ENCODE results near the gene EFCAB8.

The EFCAB8 gene

DNA sequence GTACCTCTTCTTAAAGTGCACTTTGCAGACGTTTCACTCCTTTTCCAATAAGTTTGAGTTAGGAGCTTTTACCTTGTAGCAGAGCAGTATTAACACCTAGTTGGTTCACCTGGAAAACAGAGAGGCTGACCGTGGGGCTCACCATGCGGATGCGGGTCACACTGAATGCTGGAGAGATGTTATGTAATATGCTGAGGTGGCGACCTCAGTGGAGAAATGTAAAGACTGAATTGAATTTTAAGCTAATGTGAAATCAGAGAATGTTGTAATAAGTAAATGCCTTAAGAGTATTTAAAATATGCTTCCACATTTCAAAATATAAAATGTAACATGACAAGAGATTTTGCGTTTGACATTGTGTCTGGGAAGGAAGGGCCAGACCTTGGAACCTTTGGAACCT lies 9.9 kb upstream of the EFCAB8 start:
- Histone ChIP-seq H3K27ac (replicated peaks; ENCODE audit: low read length) (no peak overlapping the region), H2BK120ac (ENCODE audit: low read depth, low read length) (no peak overlapping the region), H3K4me2 (ENCODE audit: insufficient read depth, low read length, poor library complexity, severe bottlenecking) (no peak overlapping the region), H3K36me3 (replicated peaks in 1 of 2; ENCODE audit: control insufficient read depth in 2 of 2, insufficient read depth in 2 of 2, low read length in 2 of 2) (peaks cover 26 to 88% of the 10 kb centered on the region in 2 donors), H3K4ac (ENCODE audit: low read length) (no peak overlapping the region), H3K14ac (ENCODE audit: low read length) (no peak overlapping the region), H2AK5ac (ENCODE audit: low read depth, low read length) (no peak overlapping the region), H4K8ac (ENCODE audit: low read depth, low read length) (no peak overlapping the region), H3K9me3 (replicated peaks in 1 of 2; ENCODE audit: control insufficient read depth in 2 of 2, insufficient read depth in 1 of 2, low read depth in 1 of 2, low read length in 2 of 2) (no peaks in the 10 kb centered on the region), H3K9ac (ENCODE audit: low read depth, low read length, poor library complexity) (no peak overlapping the region), H3K23ac (ENCODE audit: low read depth, low read length, poor library complexity) (no peak overlapping the region), H3K18ac (ENCODE audit: low read length) (no peak overlapping the region), H3K4me1 (ENCODE audit: control insufficient read depth in 2 of 2, insufficient read depth in 1 of 2, low read depth in 1 of 2, low read length in 2 of 2) (peaks cover 0 to 2% of the 10 kb centered on the region in 2 donors), H2BK5ac (ENCODE audit: low read length) (no peak overlapping the region), H4K91ac (ENCODE audit: low read depth, low read length, poor library complexity) (no peak overlapping the region), H3K4me3 (ENCODE audit: low read length in 2 of 2) (no peak overlapping the region), H3K27me3 (ENCODE audit: control insufficient read depth in 3 of 3, insufficient read depth in 3 of 3, low read depth in 1 of 3, low read length in 3 of 3) (no peaks in the 10 kb centered on the region), H2AFZ (ENCODE audit: low read length) (no peak overlapping the region), H2BK12ac (ENCODE audit: low read length) (no peak overlapping the region), H3K79me1 (ENCODE audit: low read depth, low read length) (no peaks in the 10 kb centered on the region), H2BK15ac (ENCODE audit: low read length) (no peak overlapping the region)
- WGBS, 2 donors (ENCODE audit: extremely low coverage in 2 of 2, insufficient read length in 2 of 2, insufficient replicate concordance in 1 of 2), result no CpG with 5 or more reads among the region's 6 CpGs
- DNase-seq (ENCODE audit: low spot score), result no peak

DNA sequence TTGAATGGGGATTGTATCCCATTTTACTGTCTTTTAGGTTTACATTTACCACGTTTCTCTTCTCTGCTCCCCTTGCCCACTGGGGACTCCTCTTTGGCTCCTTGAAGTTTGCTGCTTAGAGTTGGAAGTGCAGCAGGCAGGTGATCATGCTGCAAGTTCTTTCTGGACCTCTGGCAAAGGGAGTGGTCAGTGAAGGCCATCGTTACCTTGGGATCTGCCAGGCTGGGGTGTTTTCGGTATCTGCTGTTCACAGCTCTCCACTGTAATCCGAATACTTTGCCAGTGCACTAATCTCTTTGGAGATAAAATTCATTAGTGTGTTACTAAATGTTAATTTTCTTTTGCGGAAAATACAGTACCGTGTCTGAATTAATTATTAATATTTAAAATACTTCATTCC lies 9.1 kb upstream of the EFCAB8 start:
- DNase-seq (ENCODE audit: low spot score), result no peak
- H3K79me1 ChIP-seq (ENCODE audit: low read depth, low read length), result no peaks in the 10 kb centered on the region

DNA sequence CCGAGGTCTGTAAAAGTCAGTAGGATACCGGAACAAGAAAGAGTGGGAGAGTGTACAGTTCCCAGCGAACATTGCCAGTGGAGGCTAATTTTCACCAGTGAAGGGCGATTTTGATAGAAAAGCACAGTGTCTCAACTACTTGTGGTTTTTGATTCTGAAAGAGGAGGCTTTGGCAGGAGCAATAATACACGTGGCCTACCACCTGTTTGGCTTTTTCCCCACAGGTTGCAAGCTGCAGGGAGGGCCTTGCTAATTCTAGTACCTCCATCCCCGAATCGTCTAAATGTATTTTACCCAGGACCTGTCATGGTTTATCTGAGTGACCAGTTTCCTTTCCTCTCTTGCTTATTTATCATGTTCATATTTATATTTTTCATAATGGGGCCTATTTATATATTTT lies 3.3 kb upstream of the EFCAB8 start:
- H3K9ac ChIP-seq (ENCODE audit: low read depth, low read length, poor library complexity), result no peak overlapping the region
- H3K4ac ChIP-seq (ENCODE audit: low read length), result no peak overlapping the region
- no peak overlapping the region for H3K4me2 ChIP-seq (ENCODE audit: insufficient read depth, low read length, poor library complexity, severe bottlenecking)
- DNase-seq (ENCODE audit: low spot score), result no peak
- H2BK5ac ChIP-seq (ENCODE audit: low read length), result no peak overlapping the region
- H3K36me3 ChIP-seq (replicated peaks in 1 of 2; ENCODE audit: control insufficient read depth in 2 of 2, insufficient read depth in 2 of 2, low read length in 2 of 2), result peaks cover 14 to 69% of the 10 kb centered on the region in 2 donors
- no peak overlapping the region for H4K8ac ChIP-seq (ENCODE audit: low read depth, low read length)
- H3K79me1 ChIP-seq (ENCODE audit: low read depth, low read length), result no peaks in the 10 kb centered on the region
- no peak overlapping the region for H2AFZ ChIP-seq (ENCODE audit: low read length)
- H3K14ac ChIP-seq (ENCODE audit: low read length), result no peak overlapping the region
- no peak overlapping the region for H2BK120ac ChIP-seq (ENCODE audit: low read depth, low read length)
- no peak overlapping the region for H2AK5ac ChIP-seq (ENCODE audit: low read depth, low read length)
- no peak overlapping the region for H2BK12ac ChIP-seq (ENCODE audit: low read length)
- H3K18ac ChIP-seq (ENCODE audit: low read length), result no peak overlapping the region
- H3K9me3 ChIP-seq (replicated peaks in 1 of 2; ENCODE audit: control insufficient read depth in 2 of 2, insufficient read depth in 1 of 2, low read depth in 1 of 2, low read length in 2 of 2), result no peaks in the 10 kb centered on the region
- H3K27me3 ChIP-seq (ENCODE audit: control insufficient read depth in 3 of 3, insufficient read depth in 3 of 3, low read depth in 1 of 3, low read length in 3 of 3), result no peaks in the 10 kb centered on the region
- H3K4me3 ChIP-seq (ENCODE audit: low read length in 2 of 2), result no peak overlapping the region
- H4K91ac ChIP-seq (ENCODE audit: low read depth, low read length, poor library complexity), result no peak overlapping the region
- H3K27ac ChIP-seq (replicated peaks; ENCODE audit: low read length), result no peak overlapping the region
- H3K4me1 ChIP-seq (ENCODE audit: control insufficient read depth in 2 of 2, insufficient read depth in 1 of 2, low read depth in 1 of 2, low read length in 2 of 2), result peaks cover 0 to 5% of the 10 kb centered on the region in 2 donors
- no CpG with 5 or more reads among the region's 7 CpGs for WGBS, 2 donors (ENCODE audit: extremely low coverage in 2 of 2, insufficient read length in 2 of 2, insufficient replicate concordance in 1 of 2)
- H2BK15ac ChIP-seq (ENCODE audit: low read length), result no peak overlapping the region
- H3K23ac ChIP-seq (ENCODE audit: low read depth, low read length, poor library complexity), result no peak overlapping the region

More for the DNA sequence above, 9.1 kb upstream of the EFCAB8 start:
- Histone ChIP-seq H3K4me1 (ENCODE audit: control insufficient read depth in 2 of 2, insufficient read depth in 1 of 2, low read depth in 1 of 2, low read length in 2 of 2) (peaks cover 0 to 2% of the 10 kb centered on the region in 2 donors), H3K36me3 (replicated peaks in 1 of 2; ENCODE audit: control insufficient read depth in 2 of 2, insufficient read depth in 2 of 2, low read length in 2 of 2) (peaks cover 26 to 89% of the 10 kb centered on the region in 2 donors), H3K18ac (ENCODE audit: low read length) (no peak overlapping the region), H4K91ac (ENCODE audit: low read depth, low read length, poor library complexity) (no peak overlapping the region), H3K27ac (replicated peaks; ENCODE audit: low read length) (no peak overlapping the region), H3K23ac (ENCODE audit: low read depth, low read length, poor library complexity) (no peak overlapping the region), H3K4me3 (ENCODE audit: low read length in 2 of 2) (no peak overlapping the region), H3K4me2 (ENCODE audit: insufficient read depth, low read length, poor library complexity, severe bottlenecking) (no peak overlapping the region), H2AFZ (ENCODE audit: low read length) (no peak overlapping the region), H2AK5ac (ENCODE audit: low read depth, low read length) (no peak overlapping the region), H4K8ac (ENCODE audit: low read depth, low read length) (no peak overlapping the region), H3K4ac (ENCODE audit: low read length) (no peak overlapping the region), H3K9ac (ENCODE audit: low read depth, low read length, poor library complexity) (no peak overlapping the region), H3K9me3 (replicated peaks in 1 of 2; ENCODE audit: control insufficient read depth in 2 of 2, insufficient read depth in 1 of 2, low read depth in 1 of 2, low read length in 2 of 2) (no peaks in the 10 kb centered on the region), H2BK5ac (ENCODE audit: low read length) (no peak overlapping the region), H2BK12ac (ENCODE audit: low read length) (no peak overlapping the region), H3K14ac (ENCODE audit: low read length) (no peak overlapping the region), H2BK120ac (ENCODE audit: low read depth, low read length) (no peak overlapping the region), H2BK15ac (ENCODE audit: low read length) (no peak overlapping the region), H3K27me3 (ENCODE audit: control insufficient read depth in 3 of 3, insufficient read depth in 3 of 3, low read depth in 1 of 3, low read length in 3 of 3) (no peaks in the 10 kb centered on the region)
- WGBS, 2 donors (ENCODE audit: extremely low coverage in 2 of 2, insufficient read length in 2 of 2, insufficient replicate concordance in 1 of 2), result no CpG with 5 or more reads among the region's 6 CpGs

DNA sequence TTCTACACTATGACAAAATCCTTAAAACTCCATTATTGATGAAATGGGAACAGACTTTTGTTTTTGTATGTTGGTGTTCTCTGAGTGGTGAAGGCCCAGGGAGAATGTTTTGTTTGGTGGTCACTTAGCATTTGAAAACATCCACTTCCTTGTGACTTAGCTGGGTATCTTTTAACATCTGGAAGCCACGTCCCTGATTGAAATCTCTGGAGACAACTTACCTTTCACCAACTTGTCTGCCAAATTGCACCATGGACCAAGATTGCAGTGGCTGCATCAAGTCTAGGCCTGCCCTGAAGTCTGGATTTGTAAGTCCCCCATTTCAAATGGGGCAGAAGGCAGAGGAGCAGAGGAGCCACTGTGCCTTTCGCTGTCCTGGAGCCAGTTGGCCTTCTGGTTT lies 534 bp upstream of the EFCAB8 start:
- no peak overlapping the region for H3K4ac ChIP-seq (ENCODE audit: low read length)
- H2BK12ac ChIP-seq (ENCODE audit: low read length), result no peak overlapping the region
- H3K27me3 ChIP-seq (ENCODE audit: control insufficient read depth in 3 of 3, insufficient read depth in 3 of 3, low read depth in 1 of 3, low read length in 3 of 3), result no peaks in the 10 kb centered on the region
- H3K23ac ChIP-seq (ENCODE audit: low read depth, low read length, poor library complexity), result no peak overlapping the region
- H2BK5ac ChIP-seq (ENCODE audit: low read length), result no peak overlapping the region
- H3K9me3 ChIP-seq (replicated peaks in 1 of 2; ENCODE audit: control insufficient read depth in 2 of 2, insufficient read depth in 1 of 2, low read depth in 1 of 2, low read length in 2 of 2), result no peaks in the 10 kb centered on the region
- H4K8ac ChIP-seq (ENCODE audit: low read depth, low read length), result no peak overlapping the region
- no peak overlapping the region for H3K14ac ChIP-seq (ENCODE audit: low read length)
- no peak overlapping the region for H2AFZ ChIP-seq (ENCODE audit: low read length)
- WGBS, 2 donors (ENCODE audit: extremely low coverage in 2 of 2, insufficient read length in 2 of 2, insufficient replicate concordance in 1 of 2), result no CpG with 5 or more reads among the region's 2 CpGs
- H3K18ac ChIP-seq (ENCODE audit: low read length), result no peak overlapping the region
- no peak overlapping the region for H2BK15ac ChIP-seq (ENCODE audit: low read length)
- H2BK120ac ChIP-seq (ENCODE audit: low read depth, low read length), result no peak overlapping the region
- peaks cover 0 to 5% of the 10 kb centered on the region in 2 donors for H3K4me1 ChIP-seq (ENCODE audit: control insufficient read depth in 2 of 2, insufficient read depth in 1 of 2, low read depth in 1 of 2, low read length in 2 of 2)
- no peak for DNase-seq (ENCODE audit: low spot score)
- H3K36me3 ChIP-seq (replicated peaks in 1 of 2; ENCODE audit: control insufficient read depth in 2 of 2, insufficient read depth in 2 of 2, low read length in 2 of 2), result peaks cover 7 to 44% of the 10 kb centered on the region in 2 donors
- no peaks in the 10 kb centered on the region for H3K79me1 ChIP-seq (ENCODE audit: low read depth, low read length)
- no peak overlapping the region for H4K91ac ChIP-seq (ENCODE audit: low read depth, low read length, poor library complexity)
- no peak overlapping the region for H2AK5ac ChIP-seq (ENCODE audit: low read depth, low read length)
- no peak overlapping the region for H3K4me3 ChIP-seq (ENCODE audit: low read length in 2 of 2)
- H3K4me2 ChIP-seq (ENCODE audit: insufficient read depth, low read length, poor library complexity, severe bottlenecking), result no peak overlapping the region
- no peak overlapping the region for H3K27ac ChIP-seq (replicated peaks; ENCODE audit: low read length)
- no peak overlapping the region for H3K9ac ChIP-seq (ENCODE audit: low read depth, low read length, poor library complexity)

Measured in neuronal stem cell (in vitro differentiated cells).